HG03045 (cell line): ENCODE results near the gene RRM2.
"Not testable (repeated sequence)": the region's sequence is repeated elsewhere in the genome, so short reads cannot be mapped to it uniquely, and the experiment has no call there.

Experiments used
- ATAC-seq: cut with Tn5 transposase; IDR thresholded peaks from one replicate; pipeline ENCODE4 v1.9.1; 2021; ENCODE audit warnings: mild to moderate bottlenecking, moderate library complexity; ENCODE audit not compliant: unreplicated experiment

The RRM2 gene

DNA sequence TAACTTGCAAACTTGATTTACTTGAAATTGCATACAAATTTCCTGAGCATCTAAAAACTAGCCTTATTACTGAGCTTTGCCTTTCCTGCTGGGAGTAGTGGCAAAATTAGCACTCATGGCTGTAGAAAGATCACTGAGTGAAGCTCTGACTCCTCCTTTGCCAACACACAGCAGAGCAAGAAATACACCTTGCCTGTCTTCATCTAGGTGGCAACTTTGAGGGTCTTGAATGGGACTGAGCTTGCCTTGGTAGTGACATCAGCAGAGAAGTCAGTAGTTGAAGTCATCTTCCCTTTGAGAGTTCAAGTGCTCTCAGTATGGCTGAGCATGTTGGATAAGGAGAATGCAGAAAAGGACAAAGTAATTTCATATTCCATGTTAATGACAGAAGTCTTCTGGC, 5.9 kb downstream of the RRM2 start:
- ATAC-seq, result no peak

DNA sequence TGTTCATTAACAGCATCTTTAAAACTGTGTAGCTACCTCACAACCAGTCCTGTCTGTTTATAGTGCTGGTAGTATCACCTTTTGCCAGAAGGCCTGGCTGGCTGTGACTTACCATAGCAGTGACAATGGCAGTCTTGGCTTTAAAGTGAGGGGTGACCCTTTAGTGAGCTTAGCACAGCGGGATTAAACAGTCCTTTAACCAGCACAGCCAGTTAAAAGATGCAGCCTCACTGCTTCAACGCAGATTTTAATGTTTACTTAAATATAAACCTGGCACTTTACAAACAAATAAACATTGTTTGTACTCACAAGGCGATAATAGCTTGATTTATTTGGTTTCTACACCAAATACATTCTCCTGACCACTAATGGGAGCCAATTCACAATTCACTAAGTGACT, 7.0 kb downstream of the RRM2 start:
- no peak for ATAC-seq

- ATAC-seq, result no peak
Measured at GRCh38 chr2:10132043-10132575, 9.6 kb downstream of the RRM2 start.

GRCh38 chr2:10132596-10132995, 10.1 kb downstream of the RRM2 start:
- ATAC-seq, result no peak

DNA sequence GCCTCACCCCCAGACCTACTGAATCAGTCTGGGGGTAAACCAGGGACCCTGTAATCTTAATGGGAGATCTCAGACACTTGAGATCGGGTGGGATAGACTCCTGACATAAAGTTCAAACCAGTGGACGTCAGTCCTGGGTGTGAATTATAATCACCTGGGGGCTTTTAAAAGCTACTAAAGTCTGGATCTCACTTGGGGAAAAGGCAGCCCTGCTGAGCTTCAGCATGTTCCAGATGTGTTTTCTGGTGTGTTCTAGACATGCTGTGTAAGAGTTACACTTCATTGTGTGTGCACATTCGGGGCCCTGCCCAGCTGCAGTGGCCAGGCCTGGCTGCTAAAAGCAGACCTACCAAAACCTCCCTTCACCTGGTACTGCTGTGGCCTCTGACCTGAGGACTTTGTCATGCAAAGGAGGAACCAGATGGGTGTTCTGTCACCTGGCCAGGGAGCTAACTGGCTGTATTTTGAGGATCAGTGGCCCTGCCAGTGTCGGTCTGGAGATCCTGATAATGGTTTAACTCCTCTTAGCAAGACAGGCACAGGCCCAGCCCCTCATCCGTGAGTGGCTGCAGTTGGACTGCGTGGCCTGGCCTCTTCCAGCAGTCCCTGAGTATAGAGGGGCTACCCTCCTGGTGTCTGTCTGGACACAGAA, 10.6 kb downstream of the RRM2 start:
- no peak for ATAC-seq

DNA sequence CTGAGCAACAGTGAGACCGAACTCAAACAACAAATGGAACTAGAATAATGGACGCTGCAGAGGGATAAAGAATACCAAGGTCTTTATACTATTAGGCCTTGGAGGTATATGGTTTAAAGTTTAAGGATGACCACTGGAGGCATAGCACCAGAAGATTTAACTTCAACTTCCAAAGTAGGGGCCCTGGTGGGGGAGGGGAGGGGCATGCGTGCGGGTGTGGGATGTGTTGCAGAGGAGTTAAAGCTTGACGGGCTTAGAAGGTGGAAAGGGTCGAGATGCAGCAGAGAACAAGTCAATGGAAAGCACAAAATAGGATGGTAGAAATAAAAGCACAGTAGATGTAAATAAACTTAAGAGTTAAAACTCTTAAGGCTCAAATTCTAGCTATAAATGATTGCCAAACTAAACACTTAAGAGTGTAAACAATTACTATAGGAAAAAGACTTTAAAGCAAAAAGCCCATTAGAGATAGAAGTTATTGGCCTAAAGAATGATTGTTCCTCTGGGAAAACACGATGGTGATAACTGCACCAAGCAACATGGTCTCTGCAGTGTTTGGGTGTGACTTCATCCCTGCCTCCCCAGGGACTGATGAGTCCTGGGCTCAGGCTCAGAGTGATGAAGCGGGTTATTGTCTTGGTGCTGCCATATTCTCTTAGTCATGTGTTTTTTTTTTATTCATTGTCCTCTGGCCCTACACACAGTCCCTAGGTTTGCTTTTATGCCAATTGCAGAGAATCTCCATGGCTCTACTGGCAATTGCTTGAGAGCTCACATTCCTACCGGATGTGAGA, 13.0 kb downstream of the RRM2 start:
- ATAC-seq, result no peak

DNA sequence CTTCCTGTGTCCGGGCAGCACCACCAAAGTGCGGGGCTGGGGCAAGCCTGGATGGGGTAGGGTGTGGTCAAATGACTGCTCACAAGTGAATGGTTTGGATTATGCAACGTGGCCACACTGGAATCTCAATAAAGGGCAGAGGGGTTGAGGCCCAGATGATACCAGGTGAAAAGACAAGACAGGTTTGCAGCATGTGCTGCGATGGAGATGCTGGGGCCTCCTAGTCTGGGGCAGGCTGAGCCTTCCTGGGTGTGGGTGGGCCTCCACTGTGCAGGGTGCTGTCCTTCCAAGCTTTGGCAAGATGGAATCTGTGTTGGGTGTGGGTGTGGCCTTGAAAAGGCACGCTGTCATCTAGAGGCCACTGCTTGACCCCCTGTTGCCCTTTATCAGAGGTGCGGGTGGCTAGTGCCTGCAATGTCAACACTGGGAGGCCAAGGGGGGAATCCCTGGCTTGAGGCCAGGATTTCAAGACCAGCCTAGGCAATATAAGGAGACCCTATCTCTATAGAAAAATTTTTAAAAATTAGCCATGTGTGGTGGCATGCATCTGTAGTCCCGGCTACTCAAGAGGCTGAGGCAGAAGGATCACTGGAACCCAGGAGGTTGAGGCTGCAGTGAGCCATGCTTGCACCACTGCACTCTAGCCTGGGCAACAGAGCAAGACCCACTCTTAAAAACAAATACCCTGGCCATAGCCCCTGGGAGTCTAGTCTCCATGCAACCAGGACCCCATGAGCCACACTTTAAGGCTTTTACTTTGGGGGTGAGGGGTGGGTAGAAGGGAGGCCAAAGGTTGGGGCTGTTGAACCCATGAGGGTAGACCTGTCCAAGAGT, 13.8 kb downstream of the RRM2 start:
- no peak for ATAC-seq

- ATAC-seq, result no peak
Measured at GRCh38 chr2:10137053-10137843, 14.7 kb downstream of the RRM2 start.

GRCh38 chr2:10139536-10139935, 17.0 kb downstream of the RRM2 start:
- no peak for ATAC-seq

- ATAC-seq, result no peak
Measured at GRCh38 chr2:10140841-10141610, 18.5 kb downstream of the RRM2 start.

GRCh38 chr2:10141736-10142639, 19.4 kb downstream of the RRM2 start:
- no peak for ATAC-seq

GRCh38 chr2:10142640-10142965, 20.1 kb downstream of the RRM2 start:
- no peak for ATAC-seq

GRCh38 chr2:10144771-10145518, 22.4 kb downstream of the RRM2 start:
- ATAC-seq, result no peak

DNA sequence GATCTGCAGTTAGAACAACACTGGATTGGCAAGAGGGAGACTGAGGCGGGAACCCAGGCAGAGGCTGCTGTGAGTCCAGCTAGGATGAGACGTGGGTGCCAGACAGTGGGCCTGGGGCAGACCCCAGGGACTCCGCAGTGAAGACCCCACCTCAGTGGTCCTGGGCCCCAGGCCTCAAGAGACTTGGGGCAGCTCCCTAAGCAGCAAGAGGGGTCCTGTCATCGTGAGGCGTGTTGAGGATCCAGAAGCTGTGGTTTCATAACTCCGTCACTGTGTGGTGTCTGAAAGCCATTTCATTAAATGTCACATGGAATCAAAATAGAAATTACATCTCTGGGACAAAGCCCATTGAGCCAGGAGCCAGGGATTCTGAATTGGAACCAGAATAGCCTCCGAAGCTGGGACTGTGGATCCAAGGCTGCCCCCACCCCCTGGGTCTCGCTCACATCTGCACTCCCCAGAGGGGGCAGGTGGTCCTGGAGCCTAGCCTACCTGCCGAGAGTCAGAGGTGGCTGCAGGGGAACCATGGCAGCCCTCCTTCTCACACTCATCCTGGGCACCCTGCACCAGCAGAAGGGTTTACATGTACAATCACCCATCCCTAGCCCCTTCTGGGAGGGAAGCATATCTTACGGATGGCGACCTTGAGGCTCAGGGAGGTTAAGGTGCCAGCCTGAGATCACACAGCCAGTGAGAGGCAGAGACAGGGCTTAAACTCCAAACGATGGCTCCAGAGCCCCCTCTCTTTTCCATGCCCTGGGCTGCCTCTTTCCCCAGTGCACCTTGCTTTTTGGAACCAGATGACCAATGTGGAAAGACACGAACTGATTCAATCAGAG, 23.2 kb downstream of the RRM2 start:
- ATAC-seq, result no peak

DNA sequence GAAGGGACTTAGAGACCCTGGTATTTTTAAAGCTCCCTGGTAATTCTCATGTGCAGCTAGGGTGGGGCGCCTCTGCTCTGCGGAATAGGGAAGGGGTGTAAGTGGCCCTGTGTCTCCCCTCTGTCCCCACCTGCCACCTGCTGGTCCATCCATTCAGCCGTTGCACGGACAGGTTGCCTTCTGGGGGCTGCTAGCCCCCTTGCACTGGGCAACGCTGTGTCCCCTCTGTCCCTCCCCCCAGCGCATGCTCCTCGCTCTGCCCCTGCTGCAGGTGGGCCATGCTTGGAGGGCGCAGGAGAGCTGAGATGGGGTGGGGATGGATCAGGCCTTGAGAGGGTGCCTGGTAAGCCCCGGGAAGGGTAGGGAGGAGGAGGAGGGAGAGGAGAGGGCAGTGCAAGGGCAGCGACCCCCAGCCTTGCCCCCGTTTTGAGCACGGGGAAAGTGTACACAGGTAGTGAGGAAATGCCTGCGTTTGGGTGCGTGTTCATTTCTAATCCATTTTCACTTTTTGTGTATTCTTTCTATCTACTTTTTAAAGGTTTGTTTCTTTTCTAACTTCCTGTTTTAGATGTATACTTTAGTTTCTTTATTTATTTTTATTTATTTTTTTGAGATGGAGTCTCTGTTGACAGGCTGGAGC, 23.9 kb downstream of the RRM2 start:
- ATAC-seq, result no peak

DNA sequence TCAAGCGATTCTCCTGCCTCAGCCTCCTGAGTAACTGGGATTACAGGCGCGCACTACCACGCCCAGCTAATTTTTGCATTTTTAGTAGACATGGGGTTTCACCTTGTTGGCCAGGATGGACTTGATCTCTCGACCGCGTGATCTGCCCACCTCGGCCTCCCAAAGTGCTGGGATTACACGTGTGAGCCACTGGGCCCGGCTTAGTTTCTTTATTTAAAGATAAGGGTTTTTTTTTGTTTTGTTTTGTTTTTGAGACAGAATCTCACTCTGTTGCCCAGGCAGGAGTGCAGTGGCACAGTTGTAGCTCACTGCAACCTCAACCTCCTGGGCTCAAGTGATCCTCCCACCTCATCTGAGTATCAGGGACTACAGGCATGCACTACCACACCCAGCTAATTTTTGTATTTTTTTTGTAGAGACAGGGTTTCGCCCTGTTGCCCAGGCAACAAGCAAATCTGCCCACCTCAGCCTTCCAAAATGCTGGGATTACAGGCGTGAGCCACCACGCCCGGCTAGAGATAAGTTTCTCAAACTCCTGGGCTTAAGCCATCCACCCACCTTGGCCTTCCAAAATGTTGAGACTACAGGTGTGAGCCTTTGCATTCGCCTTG, 24.6 kb downstream of the RRM2 start:
- not testable (repeated sequence) for ATAC-seq

DNA sequence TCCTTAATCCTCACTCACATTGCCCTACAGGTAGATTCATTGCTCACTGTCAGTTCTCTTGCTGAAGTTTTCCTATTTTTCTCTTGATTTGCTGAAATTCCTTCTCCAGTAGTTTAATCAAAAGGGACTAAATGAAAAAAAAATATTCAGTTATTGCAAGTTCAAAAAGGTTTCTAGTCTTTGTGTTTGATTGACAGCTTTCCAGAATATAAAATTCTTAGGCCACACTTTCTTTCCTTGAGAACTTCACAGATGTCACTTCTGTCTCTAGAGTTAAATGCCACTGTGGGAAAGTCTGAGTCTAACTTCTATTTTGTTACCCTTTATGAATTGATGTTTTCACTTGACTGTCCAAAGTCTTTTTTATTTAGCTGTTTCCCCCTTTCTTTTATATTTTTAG, 25.7 kb downstream of the RRM2 start:
- ATAC-seq, result no peak
